GM18868 (cell line): ENCODE data around the gene DIS3L2.

Source experiments
- ATAC-seq: cut with Tn5 transposase; IDR thresholded peaks from one replicate; pipeline ENCODE4 v1.9.1; 2021; ENCODE audit warnings: mild to moderate bottlenecking, moderate library complexity; ENCODE audit not compliant: unreplicated experiment

DIS3L2 gene

DNA sequence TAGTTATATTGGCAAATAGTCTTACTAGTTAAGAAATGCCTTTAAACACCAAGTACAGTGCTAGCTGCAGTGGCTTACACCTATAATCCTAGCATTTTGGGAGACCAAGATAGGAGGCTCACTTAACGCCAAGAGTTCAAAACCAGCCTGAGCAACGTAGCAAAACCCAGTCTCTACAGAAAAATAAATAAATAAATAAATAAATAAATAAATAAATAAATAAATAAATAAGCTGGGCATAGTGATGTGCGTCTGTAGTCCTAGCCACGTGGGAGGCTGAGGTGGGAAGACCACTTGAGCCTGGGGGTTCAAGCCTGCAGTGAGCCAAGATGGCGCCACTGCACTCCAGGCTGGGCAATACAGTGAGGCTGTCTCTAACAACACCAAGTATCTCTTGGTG lies 258.4 kb downstream of the DIS3L2 start:
- no peak for ATAC-seq

DNA sequence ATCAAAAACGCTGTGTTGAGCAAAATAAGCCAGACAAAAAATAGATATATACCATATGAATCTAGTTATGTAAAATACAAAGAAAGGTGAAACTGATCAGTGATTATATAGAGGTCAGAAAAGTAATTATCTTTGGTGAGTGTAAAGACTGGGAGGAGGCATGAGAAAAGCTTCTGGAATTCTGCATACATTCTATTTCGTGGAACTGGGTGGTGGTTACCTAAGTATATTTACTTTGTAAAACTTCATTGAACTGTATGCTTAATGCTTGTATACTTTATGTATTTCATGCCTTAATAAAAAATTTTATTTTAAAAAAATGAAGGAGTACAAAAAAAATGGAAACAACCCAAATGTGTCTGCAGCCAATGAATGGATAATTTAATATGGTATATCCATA lies 263.9 kb downstream of the DIS3L2 start:
- no peak for ATAC-seq

GRCh38 chr2:232225895-232226294 lies 264.4 kb downstream of the DIS3L2 start:
- ATAC-seq, result no peak

GRCh38 chr2:232228332-232228731 lies 266.8 kb downstream of the DIS3L2 start:
- ATAC-seq, result no peak

DNA sequence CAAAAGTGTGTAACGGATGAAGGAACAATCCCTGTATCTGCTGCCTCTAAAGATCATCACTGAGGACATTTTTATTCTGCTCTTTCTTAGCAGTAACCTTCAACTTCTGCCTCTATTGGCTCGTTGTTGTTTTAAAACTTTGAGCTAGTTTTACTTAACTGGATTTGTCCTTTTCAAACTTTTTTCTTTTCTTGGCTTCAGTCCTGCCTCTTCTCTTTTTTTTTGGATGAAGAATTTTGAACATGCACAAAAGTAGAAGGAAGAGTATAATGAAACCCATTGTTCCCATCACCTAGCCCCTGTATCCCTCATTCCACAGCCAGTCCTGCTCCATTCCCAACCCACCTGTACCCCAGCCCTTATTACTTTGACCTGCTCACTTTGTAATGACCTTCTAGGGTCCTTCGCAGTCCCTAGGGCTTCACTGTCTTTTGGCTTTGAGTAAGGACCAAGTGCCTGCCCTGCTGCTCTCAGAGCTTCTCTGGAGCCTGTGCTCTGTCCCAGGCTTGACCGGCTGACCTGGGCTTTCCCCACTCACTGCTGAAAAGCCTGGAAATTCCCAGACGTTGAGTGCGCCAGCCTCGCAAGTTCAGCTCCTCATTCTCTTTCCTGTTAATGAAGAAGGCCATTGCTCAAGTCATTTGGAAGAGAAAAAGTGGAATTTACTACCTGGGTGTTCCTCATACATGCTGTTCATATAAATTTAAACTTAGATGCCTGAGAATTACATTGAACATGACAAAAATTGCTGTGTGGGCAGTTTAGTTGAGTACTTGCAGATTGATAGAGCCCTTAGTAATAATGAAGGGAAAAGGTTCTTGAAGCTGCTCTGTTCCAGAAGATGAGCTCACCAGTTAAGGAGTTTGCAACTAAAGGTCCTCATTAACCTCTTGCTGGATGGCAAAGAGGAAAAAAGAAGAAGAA lies 267.7 kb downstream of the DIS3L2 start:
- ATAC-seq, result no peak

DNA sequence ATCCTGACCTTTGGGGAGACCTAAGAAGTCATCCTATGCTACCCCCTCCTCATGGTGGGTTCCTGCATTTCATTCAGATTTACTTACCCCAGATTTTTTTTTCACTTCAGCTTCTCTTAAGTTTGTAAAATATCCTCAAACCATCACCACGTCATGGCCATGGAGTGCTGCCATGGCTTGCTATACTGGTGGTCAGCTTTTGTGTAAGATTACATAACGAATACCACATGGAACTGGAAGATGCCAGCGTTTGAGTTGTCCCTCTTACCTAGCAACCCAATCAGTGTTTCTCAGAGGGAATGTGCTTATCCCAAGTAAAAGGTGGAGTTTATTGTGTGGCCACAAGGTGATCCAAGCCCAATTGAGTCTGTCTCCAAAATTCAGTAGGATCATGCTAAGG lies 268.4 kb downstream of the DIS3L2 start:
- ATAC-seq, result no peak

GRCh38 chr2:232230560-232230959 lies 269.0 kb downstream of the DIS3L2 start:
- no peak for ATAC-seq

- no peak for ATAC-seq
These were observed 270.0 kb downstream of the DIS3L2 start for GRCh38 chr2:232231554-232231953.

DNA sequence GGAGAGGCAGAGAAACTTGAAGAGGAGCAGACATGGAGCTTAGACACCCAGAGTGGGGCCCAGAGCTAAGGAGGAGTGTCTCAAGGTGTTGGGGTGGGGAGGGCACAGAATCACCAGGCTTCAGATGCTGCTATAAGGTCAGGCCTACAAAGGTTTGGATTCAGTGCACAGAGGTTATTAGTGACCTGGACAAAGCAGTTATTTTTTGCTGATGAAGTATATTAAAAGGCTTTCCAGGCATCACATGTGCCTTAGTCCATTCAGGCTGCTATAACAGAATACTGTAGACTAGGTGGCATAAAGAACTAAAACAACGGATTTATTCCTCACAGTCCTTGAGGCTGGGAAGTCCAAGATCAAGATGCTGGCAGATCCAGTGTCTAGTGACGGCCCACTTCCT lies 271.4 kb downstream of the DIS3L2 start:
- no peak for ATAC-seq

DNA sequence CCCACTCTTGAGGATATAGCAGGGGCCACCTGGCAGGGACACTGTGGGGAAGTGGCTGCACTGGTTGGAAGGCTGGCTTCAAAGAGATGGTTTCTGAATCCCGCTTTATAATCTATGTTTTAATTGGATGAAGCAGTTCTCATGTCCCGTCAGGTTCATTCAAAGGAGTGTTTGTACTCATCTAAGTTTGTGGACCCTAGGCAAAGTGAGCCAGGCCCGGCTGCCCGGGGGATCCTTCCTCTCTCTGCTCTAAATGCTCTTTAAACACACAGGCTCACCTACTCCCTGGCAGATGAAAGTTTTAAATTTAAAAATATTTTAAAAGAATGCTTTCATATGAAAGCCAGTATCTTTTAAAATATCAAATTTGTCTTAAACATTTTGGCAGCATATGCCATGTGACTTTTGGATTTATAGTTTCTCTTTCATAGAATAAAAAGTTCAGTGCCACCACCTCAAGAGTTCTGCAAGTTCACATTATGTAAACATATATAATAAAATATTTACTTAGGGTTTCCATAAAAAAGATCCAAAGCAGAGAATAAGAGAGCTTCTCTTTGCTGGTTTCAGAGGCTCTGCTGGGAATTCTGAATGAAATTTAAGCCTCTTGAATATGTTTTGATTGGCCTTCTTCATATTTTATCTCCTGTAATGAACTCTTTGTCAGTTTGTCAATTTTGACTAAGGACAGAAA lies 273.6 kb downstream of the DIS3L2 start:
- no peak for ATAC-seq

DNA sequence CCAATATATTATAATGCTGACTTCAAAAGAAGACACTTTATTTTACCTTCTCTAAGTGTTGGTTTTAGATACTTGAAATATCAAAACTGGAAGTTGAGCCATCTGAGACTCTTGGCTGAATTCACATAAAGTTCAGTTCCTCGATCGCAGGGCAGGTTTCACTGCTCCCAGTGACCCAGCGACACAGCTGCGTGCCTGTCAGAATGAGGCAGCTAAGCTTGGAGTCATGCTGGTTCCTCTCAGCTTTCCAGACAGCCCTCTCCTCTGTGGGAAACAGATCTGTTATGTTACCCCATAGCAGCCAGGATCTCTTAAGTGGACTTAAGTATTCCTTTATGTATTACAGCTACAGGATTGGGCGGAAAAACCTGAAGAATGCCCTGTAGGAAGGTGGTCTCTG lies 274.2 kb downstream of the DIS3L2 start:
- ATAC-seq, result no peak

- ATAC-seq, result peak; percentile 81
These were observed 274.7 kb downstream of the DIS3L2 start for GRCh38 chr2:232236200-232236599.

- ATAC-seq, result no peak
These were observed 276.0 kb downstream of the DIS3L2 start for GRCh38 chr2:232237464-232237863.

DNA sequence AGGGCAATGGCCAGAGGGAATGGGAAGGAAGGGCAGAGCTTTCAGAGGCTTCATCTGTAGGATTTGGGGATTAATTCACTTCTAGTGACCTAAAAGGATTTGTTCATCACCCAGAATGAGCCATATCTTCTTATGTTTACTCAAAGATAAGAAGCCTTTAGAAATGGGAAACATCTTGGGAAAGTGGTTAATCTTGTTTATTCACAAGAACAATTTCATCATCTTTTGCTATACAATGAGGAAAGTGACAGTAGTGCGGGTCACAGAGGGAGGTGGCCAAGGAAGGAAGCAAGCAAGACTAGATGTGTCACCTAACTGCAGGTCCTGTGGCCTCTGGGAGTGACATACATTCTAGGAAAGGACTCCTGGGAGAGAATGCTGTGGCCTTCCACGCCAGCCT lies 276.6 kb downstream of the DIS3L2 start:
- no peak for ATAC-seq

GRCh38 chr2:232238596-232238995 lies 277.1 kb downstream of the DIS3L2 start:
- ATAC-seq, result no peak

- ATAC-seq, result no peak
These were observed 278.6 kb downstream of the DIS3L2 start for GRCh38 chr2:232239951-232240681.

- ATAC-seq, result no peak
These were observed 279.4 kb downstream of the DIS3L2 start for GRCh38 chr2:232240906-232241305.

DNA sequence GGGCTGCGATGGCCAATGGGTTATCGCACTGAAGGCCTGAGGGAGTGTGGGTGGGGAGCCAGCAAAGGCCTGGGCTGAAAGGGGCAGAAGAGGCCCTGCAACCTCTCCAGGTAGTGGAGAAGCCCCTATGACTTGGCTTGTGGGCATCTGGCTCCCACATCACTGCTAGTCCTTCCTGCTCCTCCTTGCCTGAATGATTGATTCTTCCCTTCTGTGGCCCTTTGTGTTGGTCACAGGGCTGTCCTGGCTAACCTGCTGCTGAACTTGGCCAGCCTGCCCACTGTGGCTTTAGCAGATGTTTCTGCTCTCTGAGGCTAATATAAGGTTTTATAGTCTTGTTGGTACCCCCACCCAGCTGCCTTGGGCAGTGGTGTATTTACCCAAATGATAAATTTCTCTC lies 280.8 kb downstream of the DIS3L2 start:
- no peak for ATAC-seq

DNA sequence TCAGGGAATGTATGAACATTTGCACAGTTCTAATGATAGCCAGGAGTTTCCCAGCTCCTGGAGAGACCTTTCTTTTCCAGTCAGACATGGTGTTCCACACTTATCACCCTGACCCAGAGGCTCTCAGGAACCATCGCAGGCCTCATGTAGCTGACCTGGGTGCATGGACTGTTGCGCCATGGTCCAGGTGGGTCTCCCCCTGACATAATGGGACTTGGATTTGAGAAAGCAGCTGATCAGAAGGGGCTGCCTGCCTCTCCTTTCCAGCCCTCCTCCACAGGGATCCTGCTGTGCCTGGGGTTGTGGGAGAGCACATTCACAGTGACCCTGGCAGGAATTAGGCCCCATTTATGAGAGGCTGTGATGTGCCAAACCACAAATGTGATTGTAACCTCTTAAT lies 283.6 kb downstream of the DIS3L2 start:
- ATAC-seq, result no peak

- ATAC-seq, result no peak
These were observed 284.7 kb downstream of the DIS3L2 start for GRCh38 chr2:232246245-232246644.

DNA sequence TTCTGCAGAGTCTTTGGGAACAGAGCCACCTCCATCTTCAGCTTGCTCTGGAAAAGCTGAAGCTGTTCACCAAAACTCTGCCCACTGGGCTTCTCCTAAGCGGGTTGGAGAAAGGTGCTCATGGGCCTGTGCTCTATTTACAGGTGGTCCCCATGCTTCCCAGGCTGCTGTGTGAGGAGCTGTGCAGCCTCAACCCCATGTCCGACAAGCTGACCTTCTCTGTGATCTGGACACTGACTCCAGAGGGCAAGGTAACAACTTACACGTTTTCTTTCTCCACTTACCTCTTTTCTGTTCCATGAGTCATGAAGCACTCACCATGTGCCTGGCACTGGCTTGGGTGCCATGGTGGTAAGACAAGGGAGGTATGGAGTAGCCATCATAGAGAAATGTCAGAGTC lies 287.6 kb downstream of the DIS3L2 start:
- no peak for ATAC-seq
